ENCODE measurements around the gene CACNA1B. TPM values are rescaled to one million over a fixed set of nuclear protein-coding genes. Genes with fewer than 3 reads are reported as not detected.

CACNA1B gene
- total and polyA plus RNA-seq, 9 of the 15 experiments (the other 6 are each of a cell fraction or from before 2014, with no cell fraction given), result 0.01 to 0.04 TPM; not detected in 7

DNA sequence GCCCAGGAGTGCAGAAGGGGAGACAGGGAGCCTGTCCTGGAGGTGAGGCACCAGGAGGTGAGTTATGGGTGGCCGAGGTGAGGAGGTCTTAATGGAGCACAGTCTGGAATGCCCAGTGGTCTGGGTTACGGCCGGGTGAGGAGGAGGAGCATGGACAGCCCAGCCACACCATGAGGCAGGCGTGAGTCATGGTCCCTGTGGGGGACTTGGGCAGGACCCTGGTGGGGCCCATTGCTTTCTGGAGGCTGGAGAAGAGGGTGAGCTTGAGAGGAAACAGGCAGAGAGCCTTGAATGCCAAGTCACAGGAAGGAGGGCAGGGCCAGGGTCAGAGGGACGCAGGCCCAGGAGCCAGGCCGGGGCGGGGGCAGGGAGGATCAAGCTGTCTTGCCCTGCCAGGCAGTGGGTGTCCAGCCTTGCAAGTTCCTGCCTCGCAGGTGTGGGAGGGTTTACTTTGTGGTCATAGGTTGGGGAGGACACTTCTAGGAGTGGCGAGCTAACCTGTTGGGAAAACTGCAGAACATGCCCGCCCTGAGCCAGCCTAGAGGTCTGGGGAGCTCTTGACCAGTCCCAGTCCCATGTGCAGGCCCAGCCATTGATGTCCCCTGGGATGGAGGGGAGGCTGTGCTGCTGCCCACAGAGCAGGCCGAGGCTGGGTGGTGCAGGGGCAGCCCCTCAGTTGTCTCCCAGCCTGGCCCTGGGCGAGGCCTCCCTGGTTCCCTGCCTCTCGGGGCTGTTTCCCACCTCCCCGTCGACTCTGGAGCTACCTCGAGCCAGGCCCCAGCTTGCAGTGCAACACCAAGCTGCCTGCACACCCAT is 2.8 kb downstream of the CACNA1B start:
- Histone ChIP-seq H3K9ac (ENCODE audit: insufficient read depth in 1 of 2, low read depth in 2 of 2, low read length in 2 of 2) (no peak overlapping the region), H3K9me1 (ENCODE audit: control insufficient read depth, insufficient read depth, low read length) (no peaks in the 10 kb centered on the region), H3K9me3 (replicated peaks; ENCODE audit: control insufficient read depth, insufficient read depth, low read depth, low read length) (no peaks in the 10 kb centered on the region), H3K36me3 (ENCODE audit: control insufficient read depth, insufficient read depth, low read length) (no peaks in the 10 kb centered on the region), H3K27me3 (ENCODE audit: control insufficient read depth in 2 of 2, insufficient read depth in 2 of 2, low read length in 2 of 2) (peaks cover 0 to 31% of the 10 kb centered on the region in 2 experiments; a peak in 2 of 5 replicates), H3K27ac (ENCODE audit: extremely low read depth, low read depth, low read length) (no peak overlapping the region), H3K4me3 (no peak overlapping the region), H3K79me2 (ENCODE audit: control insufficient read depth, insufficient read depth, low read length) (no peaks in the 10 kb centered on the region), H3K4me1 (replicated peaks in 1 of 2; ENCODE audit: control insufficient read depth in 2 of 2, insufficient read depth in 2 of 2, low read length in 2 of 2) (peaks cover 0 to 17% of the 10 kb centered on the region in 2 experiments; a peak in 2 of 5 replicates), H4K20me1 (replicated peaks; ENCODE audit: control insufficient read depth, insufficient read depth, low read length) (0 out of 2 replicates have a peak, but pooled peaks cover 7% of the 10 kb centered on the region), H2AFZ (ENCODE audit: low read depth, low read length) (no peak overlapping the region), H3K4me2 (ENCODE audit: insufficient read depth, low read length) (no peak overlapping the region)
- intact Hi-C loops (cut with micrococcal nuclease) (no loop called here), in situ Hi-C loops (cut with MboI) (no loop called here)
- BruUV-seq (replicated peaks), result no TSS peak
- CTCF ChIA-PET (ENCODE audit: low intra/inter-chr PET ratio), result no interaction called here
- no peak for FAIRE-seq
- DNase-seq (ENCODE audit: extremely low read depth in 1 of 4, low spot score in 3 of 4), result no peak
- POLR2A ChIA-PET, result interaction anchor here (1.0 to 1.1 kb wide), 2 partner anchors 15 to 37 kb away, joined by 3 read pairs; no protein-coding TSS in a partner anchor
- ATAC-seq, result no peak
- TF ChIP-seq ZSCAN29 (IDR thresholded peaks at IDR 0.05) (no peak), SUPT5H (IDR thresholded peaks at IDR 0.05) (no peak), FOXM1 (IDR thresholded peaks at IDR 0.05; ENCODE audit: low read depth) (no peak), FOXM1 (CRISPR knock-in tag; IDR thresholded peaks at IDR 0.05; ENCODE audit: low read depth) (no peak), L3MBTL2 (IDR thresholded peaks at IDR 0.05) (no peak)
- WGBS (ENCODE audit: insufficient coverage, low coverage, missing lambda C conversion rate), result under 1% methylated on average over 15 of the region's 16 CpGs
